ENCODE measurements around the gene FAM20C.

DNA sequence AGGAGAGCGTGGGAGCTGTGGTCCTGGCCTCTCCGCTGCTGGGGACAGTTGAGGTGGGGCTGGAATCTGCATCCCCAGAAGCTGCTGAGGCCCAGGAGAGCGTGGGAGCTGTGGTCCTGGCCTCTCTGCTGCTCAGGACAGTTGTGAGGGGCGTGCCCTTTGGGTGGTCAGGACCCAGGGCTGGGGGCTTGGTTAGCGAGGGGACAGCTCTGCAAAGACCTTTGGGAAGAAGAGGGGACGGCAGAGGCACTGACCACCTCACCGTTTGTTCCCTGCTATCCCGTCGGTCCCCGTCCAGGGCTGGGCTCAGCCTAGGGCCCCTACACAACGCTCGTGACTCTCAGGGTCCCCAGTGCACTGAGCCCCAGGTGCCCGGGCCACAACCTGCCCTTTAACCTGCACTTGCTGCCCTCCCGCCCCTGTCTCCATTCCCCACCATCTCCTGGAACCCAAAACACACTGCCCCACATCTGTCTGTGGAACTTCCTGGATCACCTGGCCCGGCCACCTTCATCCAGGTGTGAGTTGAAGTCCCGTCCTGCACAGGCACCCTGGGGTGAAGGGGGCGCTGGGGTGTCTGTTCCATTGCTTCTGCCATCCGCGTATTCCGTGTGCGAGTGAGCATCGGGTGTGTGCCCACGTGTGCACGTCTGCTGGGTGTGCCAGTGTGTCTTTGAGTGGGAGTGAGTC lies 111.7 kb downstream of the FAM20C start:
- TF ChIP-seq POLR2A (IDR thresholded peaks at IDR 0.05; ENCODE audit: low read depth) = no peak
- TF ChIP-seq, protein P1, sequence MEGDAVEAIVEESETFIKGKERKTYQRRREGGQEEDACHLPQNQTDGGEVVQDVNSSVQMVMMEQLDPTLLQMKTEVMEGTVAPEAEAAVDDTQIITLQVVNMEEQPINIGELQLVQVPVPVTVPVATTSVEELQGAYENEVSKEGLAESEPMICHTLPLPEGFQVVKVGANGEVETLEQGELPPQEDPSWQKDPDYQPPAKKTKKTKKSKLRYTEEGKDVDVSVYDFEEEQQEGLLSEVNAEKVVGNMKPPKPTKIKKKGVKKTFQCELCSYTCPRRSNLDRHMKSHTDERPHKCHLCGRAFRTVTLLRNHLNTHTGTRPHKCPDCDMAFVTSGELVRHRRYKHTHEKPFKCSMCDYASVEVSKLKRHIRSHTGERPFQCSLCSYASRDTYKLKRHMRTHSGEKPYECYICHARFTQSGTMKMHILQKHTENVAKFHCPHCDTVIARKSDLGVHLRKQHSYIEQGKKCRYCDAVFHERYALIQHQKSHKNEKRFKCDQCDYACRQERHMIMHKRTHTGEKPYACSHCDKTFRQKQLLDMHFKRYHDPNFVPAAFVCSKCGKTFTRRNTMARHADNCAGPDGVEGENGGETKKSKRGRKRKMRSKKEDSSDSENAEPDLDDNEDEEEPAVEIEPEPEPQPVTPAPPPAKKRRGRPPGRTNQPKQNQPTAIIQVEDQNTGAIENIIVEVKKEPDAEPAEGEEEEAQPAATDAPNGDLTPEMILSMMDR (IDR thresholded peaks at IDR 0.05) = no peak
